SKM-1 (cell line): ENCODE measurements around the gene PDE7B.

Experiments
- DNase-seq: peaks from one replicate; lab custom pipeline; 2025; ENCODE audit not compliant: unreplicated experiment; lab: John Stamatoyannopoulos, UW

PDE7B gene

DNA sequence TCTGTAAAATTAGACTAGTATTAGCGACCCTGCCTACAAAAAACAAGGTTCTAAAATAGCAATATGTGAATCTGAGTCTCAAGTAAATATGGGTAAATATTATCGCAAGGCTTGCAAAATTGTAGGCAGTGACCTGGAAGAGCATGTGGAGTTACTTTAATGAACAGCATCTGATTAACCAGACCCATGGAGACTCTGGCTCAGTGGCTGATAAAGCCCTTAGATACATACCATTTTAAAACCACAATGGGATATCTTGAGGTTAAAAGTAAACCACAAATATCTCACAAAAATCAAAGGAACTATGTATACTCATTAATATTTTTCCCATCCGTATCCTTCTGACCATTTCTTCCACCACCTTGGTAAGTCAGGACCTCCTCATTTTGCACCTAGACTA, 211.6 kb downstream of the PDE7B start:
- DNase-seq: no peak

DNA sequence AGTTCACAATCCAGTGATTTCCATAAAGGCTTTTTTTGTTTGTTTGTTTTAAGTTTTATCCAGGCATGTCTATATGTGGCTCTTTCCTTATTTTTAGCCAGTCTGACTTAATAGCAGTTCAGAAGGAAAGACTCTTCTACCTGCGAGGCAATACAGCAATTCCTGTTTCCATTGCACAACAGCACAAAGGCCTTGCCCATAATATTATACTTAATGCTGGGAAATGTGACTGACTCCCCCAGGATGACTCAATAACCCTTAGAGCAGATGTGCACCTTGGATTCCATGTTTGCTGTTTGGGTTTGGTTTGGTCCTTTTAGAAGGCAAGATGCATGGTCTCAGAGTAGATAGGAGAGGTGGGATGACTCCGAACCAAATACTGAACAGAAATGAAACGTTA, 214.5 kb downstream of the PDE7B start:
- DNase-seq: no peak

- no peak for DNase-seq
Measured at GRCh38 chr6:136067731-136068341, 216.3 kb downstream of the PDE7B start.

DNA sequence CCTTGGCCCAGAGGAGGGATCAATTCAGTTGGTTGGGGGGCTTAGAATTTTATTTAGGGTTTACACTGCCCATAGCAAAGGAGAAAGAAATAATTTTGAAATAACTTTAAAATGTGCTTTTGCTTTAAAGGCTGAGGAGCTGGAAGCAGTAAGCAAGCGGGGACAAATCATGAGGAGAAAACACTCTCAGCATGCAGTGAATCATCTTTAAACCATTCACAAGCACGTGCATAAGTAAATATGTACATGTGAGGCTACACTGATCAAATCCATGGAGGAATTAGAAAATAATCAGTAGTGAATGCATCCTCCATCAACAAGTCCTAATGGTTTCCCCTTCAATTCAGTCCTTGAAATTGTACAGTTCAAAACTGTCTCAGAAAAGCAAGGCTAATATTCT, 217.6 kb downstream of the PDE7B start:
- DNase-seq: no peak

DNA sequence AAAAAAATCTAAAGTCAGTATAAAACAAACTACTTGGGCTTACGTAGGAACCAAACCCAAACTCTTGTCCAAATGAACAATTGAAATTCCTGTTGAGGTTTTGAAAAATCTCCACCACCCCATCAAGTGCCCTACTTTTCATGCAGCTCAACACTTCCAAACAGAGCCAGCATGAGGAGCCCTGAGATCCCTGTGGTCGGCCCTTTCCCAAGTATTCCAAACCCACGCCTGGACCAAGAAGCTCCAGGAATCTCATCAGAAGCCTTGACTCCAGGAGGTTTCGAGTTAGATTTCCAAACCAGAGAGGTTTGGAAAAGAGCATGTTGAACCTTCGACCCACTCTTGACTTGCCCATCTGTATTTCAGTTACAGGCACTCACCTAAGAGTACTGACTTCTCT, 219.3 kb downstream of the PDE7B start:
- no peak for DNase-seq

- DNase-seq: no peak
Measured at GRCh38 chr6:136072691-136073090, 221.2 kb downstream of the PDE7B start.

DNA sequence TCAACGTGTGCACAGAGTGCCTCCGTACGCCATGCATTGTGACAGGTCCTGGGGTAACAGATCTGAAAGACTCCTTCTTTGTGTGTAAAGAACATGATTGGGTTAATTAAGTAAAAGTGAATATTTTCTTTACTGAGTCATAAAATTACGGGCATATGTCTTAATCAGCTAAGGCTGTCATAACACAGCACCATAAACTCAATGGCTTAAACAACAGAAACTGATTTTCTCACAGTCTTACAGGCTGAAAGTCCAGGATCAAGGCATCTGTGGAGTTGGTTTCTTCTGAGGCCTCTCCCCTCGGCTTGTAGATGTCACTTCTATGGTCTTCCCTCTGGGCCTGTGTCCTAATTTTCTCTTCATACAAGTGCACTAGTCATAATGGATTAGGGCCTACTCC, 221.7 kb downstream of the PDE7B start:
- DNase-seq: no peak

- DNase-seq: no peak
Measured at GRCh38 chr6:136076496-136076895, 225.0 kb downstream of the PDE7B start.

- DNase-seq: no peak
Measured at GRCh38 chr6:136077834-136078576, 226.5 kb downstream of the PDE7B start.

- no peak for DNase-seq
Measured at GRCh38 chr6:136079701-136080565, 228.4 kb downstream of the PDE7B start.

DNA sequence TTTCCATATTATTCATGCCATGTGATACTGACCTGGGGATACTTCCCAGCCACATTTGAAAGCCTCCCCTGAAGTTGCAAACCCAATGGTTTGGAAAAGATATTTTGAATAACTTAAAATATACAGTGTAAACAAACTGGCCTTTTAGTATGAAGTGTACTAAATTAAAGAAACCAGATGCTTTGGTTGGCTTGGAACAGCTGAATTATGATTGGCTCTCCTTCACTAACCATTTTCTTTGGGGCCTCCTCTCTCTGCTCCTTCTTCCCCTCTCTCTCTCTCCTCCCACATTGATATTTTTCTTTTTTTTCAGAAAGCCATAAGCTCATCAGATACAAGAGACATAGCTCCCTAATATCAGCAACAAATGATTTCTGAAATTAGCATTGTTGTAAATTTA, 232.0 kb downstream of the PDE7B start:
- DNase-seq: no peak

DNA sequence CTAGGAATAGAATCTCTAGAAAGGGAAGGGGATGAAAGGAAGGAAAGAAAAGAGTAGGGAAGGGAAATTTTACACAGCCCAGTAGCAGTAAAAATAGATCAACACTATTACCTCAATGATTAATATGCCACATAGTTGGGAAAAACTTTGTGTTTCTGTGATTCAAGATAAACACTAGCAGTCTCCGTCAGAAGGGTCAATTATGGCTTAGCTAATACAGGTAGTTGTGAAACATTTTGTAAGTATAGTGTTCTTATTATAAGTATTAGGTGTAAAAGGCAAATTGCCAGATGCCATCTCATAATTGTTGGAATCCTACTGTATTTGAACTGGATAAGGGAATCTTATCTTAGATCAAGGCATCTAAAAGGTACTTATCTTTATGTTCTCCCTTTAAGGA, 232.9 kb downstream of the PDE7B start:
- DNase-seq: no peak

DNA sequence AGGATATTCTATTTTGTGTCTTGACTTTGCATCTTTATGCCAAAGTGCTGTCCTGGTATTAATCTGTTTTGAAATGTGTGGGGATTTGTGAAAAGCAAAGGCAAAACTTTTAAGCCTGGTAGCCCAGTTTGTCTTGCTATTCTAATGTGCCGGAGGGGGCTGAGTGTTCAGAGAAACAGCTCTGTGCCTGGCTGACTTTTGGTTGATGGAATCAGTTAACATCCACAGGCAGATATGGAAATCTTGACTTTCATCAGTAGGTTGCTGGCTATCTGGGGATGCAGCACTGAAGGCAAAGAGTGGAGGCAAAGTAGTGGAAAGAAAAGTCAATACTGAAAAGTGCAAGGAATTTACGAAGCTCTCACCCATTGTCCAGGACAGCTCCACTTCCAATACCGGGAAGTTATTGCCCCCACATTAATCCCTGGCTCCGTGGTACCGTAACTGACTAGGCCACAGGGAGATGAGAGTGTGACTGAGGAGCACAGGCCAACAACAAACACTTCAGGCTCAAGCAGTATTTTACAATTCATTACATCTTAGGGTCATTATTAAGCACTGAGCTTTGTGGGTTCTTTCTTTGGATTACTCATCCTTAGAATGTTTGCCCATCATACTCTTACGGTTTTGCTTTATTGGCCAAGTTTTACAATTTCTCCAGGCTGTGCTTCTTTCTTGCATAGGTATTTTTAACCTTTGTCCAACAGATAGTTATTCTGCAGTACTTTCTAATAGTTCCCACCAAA, 234.0 kb downstream of the PDE7B start:
- DNase-seq: no peak

GRCh38 chr6:136086686-136087085, 235.2 kb downstream of the PDE7B start:
- DNase-seq: no peak

DNA sequence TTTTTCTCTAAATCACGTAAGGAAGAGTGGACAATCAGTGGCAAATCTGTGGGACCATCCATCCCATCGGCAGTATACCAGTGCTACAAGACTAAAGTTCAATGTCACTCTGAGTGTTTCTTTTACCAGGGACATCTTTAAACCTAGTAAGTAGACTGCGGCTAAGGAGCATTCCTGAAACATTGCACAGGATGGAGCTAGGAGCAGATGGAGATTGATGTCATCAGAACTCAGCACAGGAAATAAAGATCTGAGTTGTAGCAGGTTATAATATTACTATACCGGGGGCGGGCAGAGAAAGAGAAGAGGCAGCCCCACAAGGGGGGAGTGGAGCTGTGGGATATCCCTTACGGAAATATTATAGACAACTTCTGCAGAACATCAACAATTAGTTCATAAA, 236.5 kb downstream of the PDE7B start:
- no peak for DNase-seq

DNA sequence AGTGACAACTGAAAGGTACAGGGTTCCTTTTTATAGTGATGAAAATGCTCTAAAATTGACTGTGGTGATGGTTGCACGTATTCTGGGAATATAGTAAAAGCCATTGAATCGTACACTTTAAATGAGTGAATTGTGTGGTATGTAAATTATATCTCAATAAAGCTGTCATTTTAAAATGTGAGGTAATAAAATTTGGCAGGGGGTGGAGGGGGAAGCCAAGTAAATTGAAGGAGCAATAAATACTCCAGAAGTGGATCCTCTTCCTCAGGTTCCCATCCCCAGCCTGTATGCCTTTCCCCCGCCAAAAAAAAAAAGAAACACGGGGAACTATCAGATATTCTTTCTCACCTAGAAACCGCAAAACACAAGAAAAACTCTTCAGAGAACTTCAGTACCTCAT, 237.2 kb downstream of the PDE7B start:
- DNase-seq: no peak

DNA sequence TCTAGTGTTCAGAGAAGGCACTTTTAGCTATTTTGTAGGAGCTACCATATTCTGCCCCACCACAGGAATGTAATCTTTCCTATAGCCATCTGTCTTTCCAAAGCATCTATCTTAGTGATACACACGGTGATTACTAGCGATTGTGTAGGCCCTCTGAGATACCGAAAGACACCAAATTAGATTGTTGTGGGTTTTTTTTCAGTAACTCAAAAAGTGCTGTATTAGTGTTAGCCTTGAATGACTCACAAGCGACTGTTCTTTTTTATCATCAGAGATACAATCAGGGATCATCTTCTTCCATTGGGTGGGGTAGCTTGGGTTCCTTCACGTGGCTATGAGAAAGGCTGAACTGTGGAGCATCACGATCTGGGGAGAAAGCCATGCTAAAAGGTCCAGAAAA, 238.4 kb downstream of the PDE7B start:
- DNase-seq: no peak

- DNase-seq: no peak
Measured at GRCh38 chr6:136090929-136091328, 239.4 kb downstream of the PDE7B start.

GRCh38 chr6:136092897-136093296, 241.4 kb downstream of the PDE7B start:
- DNase-seq: no peak

- no peak for DNase-seq
Measured at GRCh38 chr6:136093835-136094234, 242.3 kb downstream of the PDE7B start.

DNA sequence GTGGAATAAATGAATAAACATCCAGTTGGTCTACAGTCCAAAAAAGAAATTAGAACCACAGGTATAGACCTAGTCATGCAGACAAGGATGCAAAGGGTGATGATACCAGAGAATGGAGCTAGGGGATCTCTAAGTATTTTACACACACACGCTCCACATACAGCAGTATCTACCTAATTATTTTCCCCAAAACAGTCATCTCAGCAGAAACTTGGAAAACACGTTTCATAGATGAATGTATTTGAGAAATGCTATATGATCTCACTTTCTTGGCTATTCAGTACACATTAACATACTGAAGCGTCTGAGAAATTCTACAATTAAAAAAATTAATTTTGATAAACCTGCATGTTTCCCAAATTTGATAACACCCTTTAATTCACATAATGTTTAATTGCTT, 243.3 kb downstream of the PDE7B start:
- no peak for DNase-seq
